ENCODE results near the gene DCC.

DCC gene

GRCh38 chr18:52701219-52701935 lies 361.4 kb downstream of the DCC start:
- no peaks in the 10 kb centered on the region for H3K4me1 ChIP-seq (ENCODE audit: control insufficient read depth, insufficient read depth, low read length)
- no peak overlapping the region for H3K4me3 ChIP-seq (ENCODE audit: low read length)
- H3K36me3 ChIP-seq (ENCODE audit: control insufficient read depth, insufficient read depth, low read length, severe bottlenecking), result no peaks in the 10 kb centered on the region
- no peak overlapping the region for H3K9ac ChIP-seq (ENCODE audit: low read length)
- peaks cover 2% of the 10 kb centered on the region for H3K27me3 ChIP-seq (replicated peaks; ENCODE audit: control insufficient read depth, insufficient read depth, low read length)
- no peak for DNase-seq (ENCODE audit: low read depth)
- H3K9me3 ChIP-seq (ENCODE audit: control insufficient read depth, low read length), result no peaks in the 10 kb centered on the region

- Histone ChIP-seq H3K36me3 (ENCODE audit: control insufficient read depth, insufficient read depth, low read length, severe bottlenecking) (no peaks in the 10 kb centered on the region), H3K4me1 (ENCODE audit: control insufficient read depth, insufficient read depth, low read length) (no peaks in the 10 kb centered on the region), H3K9me3 (ENCODE audit: control insufficient read depth, low read length) (no peaks in the 10 kb centered on the region), H3K9ac (ENCODE audit: low read length) (no peak overlapping the region), H3K4me3 (ENCODE audit: low read length) (no peak overlapping the region), H3K27me3 (replicated peaks; ENCODE audit: control insufficient read depth, insufficient read depth, low read length) (peaks cover 3% of the 10 kb centered on the region)
- DNase-seq (ENCODE audit: low read depth), result no peak
These were observed 375.4 kb downstream of the DCC start for GRCh38 chr18:52715421-52715820.

GRCh38 chr18:52715991-52716390 lies 376.0 kb downstream of the DCC start:
- Histone ChIP-seq H3K4me3 (ENCODE audit: low read length) (no peak overlapping the region), H3K9ac (ENCODE audit: low read length) (no peak overlapping the region), H3K4me1 (ENCODE audit: control insufficient read depth, insufficient read depth, low read length) (no peaks in the 10 kb centered on the region), H3K27me3 (replicated peaks; ENCODE audit: control insufficient read depth, insufficient read depth, low read length) (peaks cover 3% of the 10 kb centered on the region), H3K36me3 (ENCODE audit: control insufficient read depth, insufficient read depth, low read length, severe bottlenecking) (no peaks in the 10 kb centered on the region), H3K9me3 (ENCODE audit: control insufficient read depth, low read length) (no peaks in the 10 kb centered on the region)
- DNase-seq (ENCODE audit: low read depth), result no peak

GRCh38 chr18:52716973-52717372 lies 377.0 kb downstream of the DCC start:
- Histone ChIP-seq H3K4me3 (ENCODE audit: low read length) (no peak overlapping the region), H3K36me3 (ENCODE audit: control insufficient read depth, insufficient read depth, low read length, severe bottlenecking) (no peaks in the 10 kb centered on the region), H3K4me1 (ENCODE audit: control insufficient read depth, insufficient read depth, low read length) (no peaks in the 10 kb centered on the region), H3K9me3 (ENCODE audit: control insufficient read depth, low read length) (no peaks in the 10 kb centered on the region), H3K27me3 (replicated peaks; ENCODE audit: control insufficient read depth, insufficient read depth, low read length) (peaks cover 3% of the 10 kb centered on the region), H3K9ac (ENCODE audit: low read length) (no peak overlapping the region)
- no peak for DNase-seq (ENCODE audit: low read depth)

- no peaks in the 10 kb centered on the region for H3K4me1 ChIP-seq (ENCODE audit: control insufficient read depth, insufficient read depth, low read length)
- H3K27me3 ChIP-seq (replicated peaks; ENCODE audit: control insufficient read depth, insufficient read depth, low read length), result no peaks in the 10 kb centered on the region
- no peaks in the 10 kb centered on the region for H3K36me3 ChIP-seq (ENCODE audit: control insufficient read depth, insufficient read depth, low read length, severe bottlenecking)
- H3K9ac ChIP-seq (ENCODE audit: low read length), result no peak overlapping the region
- no peak for DNase-seq (ENCODE audit: low read depth)
- no peaks in the 10 kb centered on the region for H3K9me3 ChIP-seq (ENCODE audit: control insufficient read depth, low read length)
- H3K4me3 ChIP-seq (ENCODE audit: low read length), result no peak overlapping the region
These were observed 382.9 kb downstream of the DCC start for GRCh38 chr18:52722904-52723303.

- H3K27me3 ChIP-seq (replicated peaks; ENCODE audit: control insufficient read depth, insufficient read depth, low read length), result no peaks in the 10 kb centered on the region
- no peaks in the 10 kb centered on the region for H3K36me3 ChIP-seq (ENCODE audit: control insufficient read depth, insufficient read depth, low read length, severe bottlenecking)
- no peak for DNase-seq (ENCODE audit: low read depth)
These were observed 383.6 kb downstream of the DCC start for GRCh38 chr18:52723550-52723970.

GRCh38 chr18:52730972-52731619 lies 391.1 kb downstream of the DCC start:
- Histone ChIP-seq H3K36me3 (ENCODE audit: control insufficient read depth, insufficient read depth, low read length, severe bottlenecking) (no peaks in the 10 kb centered on the region), H3K9me3 (ENCODE audit: control insufficient read depth, low read length) (no peaks in the 10 kb centered on the region), H3K4me1 (ENCODE audit: control insufficient read depth, insufficient read depth, low read length) (no peaks in the 10 kb centered on the region), H3K27me3 (replicated peaks; ENCODE audit: control insufficient read depth, insufficient read depth, low read length) (no peaks in the 10 kb centered on the region), H3K9ac (ENCODE audit: low read length) (no peak overlapping the region), H3K4me3 (ENCODE audit: low read length) (no peak overlapping the region)
- DNase-seq (ENCODE audit: low read depth), result no peak

More at GRCh38 chr18:52723550-52723970, 383.6 kb downstream of the DCC start:
- H3K4me3 ChIP-seq (ENCODE audit: low read length), result no peak overlapping the region
- H3K9me3 ChIP-seq (ENCODE audit: control insufficient read depth, low read length), result no peaks in the 10 kb centered on the region
- no peak overlapping the region for H3K9ac ChIP-seq (ENCODE audit: low read length)
- H3K4me1 ChIP-seq (ENCODE audit: control insufficient read depth, insufficient read depth, low read length), result no peaks in the 10 kb centered on the region

GRCh38 chr18:52738946-52739345 lies 398.9 kb downstream of the DCC start:
- no peaks in the 10 kb centered on the region for H3K9me3 ChIP-seq (ENCODE audit: control insufficient read depth, low read length)
- no peaks in the 10 kb centered on the region for H3K36me3 ChIP-seq (ENCODE audit: control insufficient read depth, insufficient read depth, low read length, severe bottlenecking)
- DNase-seq (ENCODE audit: low read depth), result no peak
- H3K4me3 ChIP-seq (ENCODE audit: low read length), result no peak overlapping the region
- H3K27me3 ChIP-seq (replicated peaks; ENCODE audit: control insufficient read depth, insufficient read depth, low read length), result no peaks in the 10 kb centered on the region
- no peak overlapping the region for H3K9ac ChIP-seq (ENCODE audit: low read length)
- H3K4me1 ChIP-seq (ENCODE audit: control insufficient read depth, insufficient read depth, low read length), result no peaks in the 10 kb centered on the region

GRCh38 chr18:52746986-52747385 lies 407.0 kb downstream of the DCC start:
- no peaks in the 10 kb centered on the region for H3K36me3 ChIP-seq (ENCODE audit: control insufficient read depth, insufficient read depth, low read length, severe bottlenecking)
- no peak for DNase-seq (ENCODE audit: low read depth)
- no peaks in the 10 kb centered on the region for H3K27me3 ChIP-seq (replicated peaks; ENCODE audit: control insufficient read depth, insufficient read depth, low read length)
- H3K4me1 ChIP-seq (ENCODE audit: control insufficient read depth, insufficient read depth, low read length), result no peaks in the 10 kb centered on the region
- H3K9ac ChIP-seq (ENCODE audit: low read length), result no peak overlapping the region
- no peak overlapping the region for H3K4me3 ChIP-seq (ENCODE audit: low read length)
- no peaks in the 10 kb centered on the region for H3K9me3 ChIP-seq (ENCODE audit: control insufficient read depth, low read length)

GRCh38 chr18:52747869-52748268 lies 407.9 kb downstream of the DCC start:
- Histone ChIP-seq H3K27me3 (replicated peaks; ENCODE audit: control insufficient read depth, insufficient read depth, low read length) (no peaks in the 10 kb centered on the region), H3K36me3 (ENCODE audit: control insufficient read depth, insufficient read depth, low read length, severe bottlenecking) (no peaks in the 10 kb centered on the region), H3K4me3 (ENCODE audit: low read length) (no peak overlapping the region), H3K4me1 (ENCODE audit: control insufficient read depth, insufficient read depth, low read length) (no peaks in the 10 kb centered on the region), H3K9me3 (ENCODE audit: control insufficient read depth, low read length) (no peaks in the 10 kb centered on the region), H3K9ac (ENCODE audit: low read length) (no peak overlapping the region)
- no peak for DNase-seq (ENCODE audit: low read depth)

- Histone ChIP-seq H3K36me3 (ENCODE audit: control insufficient read depth, insufficient read depth, low read length, severe bottlenecking) (no peaks in the 10 kb centered on the region), H3K9me3 (ENCODE audit: control insufficient read depth, low read length) (no peaks in the 10 kb centered on the region), H3K9ac (ENCODE audit: low read length) (no peak overlapping the region), H3K27me3 (replicated peaks; ENCODE audit: control insufficient read depth, insufficient read depth, low read length) (no peaks in the 10 kb centered on the region), H3K4me1 (ENCODE audit: control insufficient read depth, insufficient read depth, low read length) (no peaks in the 10 kb centered on the region), H3K4me3 (ENCODE audit: low read length) (no peak overlapping the region)
- DNase-seq (ENCODE audit: low read depth), result no peak
These were observed 408.3 kb downstream of the DCC start for GRCh38 chr18:52748343-52748742.

Measured in adipocyte (in vitro differentiated cells).